Fibroblast of gingiva (primary cell): Measurements from ENCODE around the gene DDX4.
"Not testable (repeated sequence)": the region's sequence is repeated elsewhere in the genome, so short reads cannot be mapped to it uniquely, and the experiment has no call there.

ENCODE experiments used
- DNase-seq: peaks from one replicate; pipeline ENCODE4 v3.0.0-alpha.2; 2011; ENCODE audit warnings: low read depth

Gene DDX4

GRCh38 chr5:55724281-55724680 is 13.6 kb upstream of the DDX4 start:
- no peak for DNase-seq

- DNase-seq: no peak
Measured at GRCh38 chr5:55731848-55732247, 6.0 kb upstream of the DDX4 start.

- DNase-seq: no peak
Measured at GRCh38 chr5:55732585-55732984, 5.3 kb upstream of the DDX4 start.

- DNase-seq: no peak
Measured at GRCh38 chr5:55734658-55735057, 3.2 kb upstream of the DDX4 start.

GRCh38 chr5:55742778-55743177 is 4.9 kb downstream of the DDX4 start:
- DNase-seq: no peak

GRCh38 chr5:55747778-55748318 is 10.0 kb downstream of the DDX4 start:
- no peak for DNase-seq

GRCh38 chr5:55749387-55749786 is 11.5 kb downstream of the DDX4 start:
- DNase-seq: no peak

- DNase-seq: no peak
Measured at GRCh38 chr5:55750063-55750462, 12.2 kb downstream of the DDX4 start.

- DNase-seq: no peak
Measured at GRCh38 chr5:55750499-55750898, 12.6 kb downstream of the DDX4 start.

GRCh38 chr5:55758231-55758630 is 20.4 kb downstream of the DDX4 start:
- no peak for DNase-seq

- DNase-seq: no peak
Measured at GRCh38 chr5:55758714-55759113, 20.9 kb downstream of the DDX4 start.

GRCh38 chr5:55761721-55762120 is 23.9 kb downstream of the DDX4 start:
- not testable (repeated sequence) for DNase-seq

- DNase-seq: no peak
Measured at GRCh38 chr5:55763746-55764420, 26.0 kb downstream of the DDX4 start.

GRCh38 chr5:55768279-55768678 is 30.4 kb downstream of the DDX4 start:
- no peak for DNase-seq

- DNase-seq: peak; percentile 10
Measured at GRCh38 chr5:55771175-55771655, 33.4 kb downstream of the DDX4 start.

GRCh38 chr5:55773057-55773456 is 35.2 kb downstream of the DDX4 start:
- no peak for DNase-seq

GRCh38 chr5:55777332-55777731 is 39.5 kb downstream of the DDX4 start:
- no peak for DNase-seq

GRCh38 chr5:55800924-55801323 is 63.1 kb downstream of the DDX4 start:
- no peak for DNase-seq

GRCh38 chr5:55808814-55809213 is 71.0 kb downstream of the DDX4 start:
- DNase-seq: not testable (repeated sequence)

- not testable (repeated sequence) for DNase-seq
Measured at GRCh38 chr5:55815939-55816338, 78.1 kb downstream of the DDX4 start.

- DNase-seq: peak; percentile 76
Measured at GRCh38 chr5:55816342-55816741, 78.5 kb downstream of the DDX4 start.

GRCh38 chr5:55817030-55817429 is 79.2 kb downstream of the DDX4 start:
- peak; percentile 12 for DNase-seq

GRCh38 chr5:55820488-55820887 is 82.6 kb downstream of the DDX4 start:
- DNase-seq: no peak
